ENCODE measurements around the gene GUCY2D.

DNA sequence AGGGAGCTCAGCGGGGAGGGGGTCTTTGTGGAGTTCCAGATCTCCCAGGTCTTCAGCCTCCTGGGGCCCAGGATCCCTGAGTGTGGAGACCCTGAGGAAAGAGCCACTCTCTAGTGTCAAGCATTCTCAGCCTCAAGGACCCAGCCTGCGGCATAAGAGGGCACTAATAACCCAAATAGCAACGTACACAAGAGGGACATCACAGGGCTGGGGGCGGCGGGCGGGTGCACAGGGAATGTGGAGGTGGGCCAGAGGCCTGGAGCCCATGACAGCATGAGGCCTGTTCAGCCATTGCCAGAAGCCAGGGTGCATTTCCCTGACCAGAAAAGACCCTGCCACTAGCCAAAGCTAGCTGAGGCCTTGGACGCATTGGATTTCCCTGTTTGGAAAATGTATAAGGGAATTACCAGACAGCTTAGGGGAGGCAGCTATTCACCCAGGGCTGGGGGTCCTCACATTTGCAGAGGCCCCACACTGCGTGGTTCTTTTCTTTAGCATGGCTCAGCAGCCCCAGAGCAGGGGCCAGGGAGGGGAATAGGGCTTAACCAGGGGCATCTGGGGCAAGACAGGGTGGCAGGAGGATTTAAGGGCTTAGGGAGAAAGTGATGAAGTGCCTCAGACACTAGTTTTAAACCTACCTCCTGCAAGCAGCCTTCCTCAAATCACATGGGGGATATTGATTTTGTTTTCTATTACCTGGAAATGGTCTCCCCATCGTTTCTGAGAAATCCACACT lies 22.9 kb downstream of the GUCY2D start:
- TF ChIP-seq, protein P1, sequence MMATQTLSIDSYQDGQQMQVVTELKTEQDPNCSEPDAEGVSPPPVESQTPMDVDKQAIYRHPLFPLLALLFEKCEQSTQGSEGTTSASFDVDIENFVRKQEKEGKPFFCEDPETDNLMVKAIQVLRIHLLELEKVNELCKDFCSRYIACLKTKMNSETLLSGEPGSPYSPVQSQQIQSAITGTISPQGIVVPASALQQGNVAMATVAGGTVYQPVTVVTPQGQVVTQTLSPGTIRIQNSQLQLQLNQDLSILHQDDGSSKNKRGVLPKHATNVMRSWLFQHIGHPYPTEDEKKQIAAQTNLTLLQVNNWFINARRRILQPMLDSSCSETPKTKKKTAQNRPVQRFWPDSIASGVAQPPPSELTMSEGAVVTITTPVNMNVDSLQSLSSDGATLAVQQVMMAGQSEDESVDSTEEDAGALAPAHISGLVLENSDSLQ (IDR thresholded peaks at IDR 0.05): no peak
- TF ChIP-seq SP1 (IDR thresholded peaks at IDR 0.05) (no peak), ELF4 (IDR thresholded peaks at IDR 0.05) (no peak), ARNT (IDR thresholded peaks at IDR 0.05) (no peak), LEF1 (IDR thresholded peaks at IDR 0.05; ENCODE audit: borderline replicate concordance) (no peak), FOXM1 (IDR thresholded peaks at IDR 0.05; ENCODE audit: borderline replicate concordance) (no peak), TARDBP (IDR thresholded peaks at IDR 0.05) (no peak), BHLHE40 (IDR thresholded peaks at IDR 0.05; ENCODE audit: borderline replicate concordance) (no peak), ZNF384 (IDR thresholded peaks at IDR 0.05) (no peak), FOXK2 (IDR thresholded peaks at IDR 0.05) (no peak), NFRKB (IDR thresholded peaks at IDR 0.05) (no peak)
